Measurements from ENCODE around the gene ACSS3.

The ACSS3 gene

GRCh38 chr12:81231574-81232368 lies 153.9 kb downstream of the ACSS3 start:
- no peak for DNase-seq

DNA sequence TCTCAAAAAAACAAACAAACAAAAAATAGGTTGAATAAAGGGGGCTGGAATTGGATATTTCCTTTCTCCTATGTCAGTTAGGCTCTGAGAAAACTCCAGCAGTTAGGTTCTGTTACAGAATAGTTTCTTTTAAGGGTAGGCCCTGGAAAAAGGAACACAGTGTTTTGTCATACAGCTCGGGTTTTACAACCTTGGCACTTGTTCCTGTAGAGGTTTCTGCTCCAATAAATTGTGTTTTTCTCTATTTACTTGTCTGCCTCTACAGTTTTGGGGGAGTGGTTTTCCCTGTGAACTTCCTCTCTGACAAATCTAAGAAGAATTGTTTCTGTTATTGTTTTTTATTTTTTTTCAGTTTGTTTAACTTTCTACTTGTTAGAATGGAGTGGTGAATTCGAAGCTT lies 167.6 kb downstream of the ACSS3 start:
- DNase-seq = no peak

- no peak for DNase-seq
Observed at GRCh38 chr12:81245907-81246570, 168.2 kb downstream of the ACSS3 start.

GRCh38 chr12:81249976-81250375 lies 172.1 kb downstream of the ACSS3 start:
- DNase-seq = no peak

- DNase-seq = no peak
Observed at GRCh38 chr12:81252228-81252627, 174.3 kb downstream of the ACSS3 start.

DNA sequence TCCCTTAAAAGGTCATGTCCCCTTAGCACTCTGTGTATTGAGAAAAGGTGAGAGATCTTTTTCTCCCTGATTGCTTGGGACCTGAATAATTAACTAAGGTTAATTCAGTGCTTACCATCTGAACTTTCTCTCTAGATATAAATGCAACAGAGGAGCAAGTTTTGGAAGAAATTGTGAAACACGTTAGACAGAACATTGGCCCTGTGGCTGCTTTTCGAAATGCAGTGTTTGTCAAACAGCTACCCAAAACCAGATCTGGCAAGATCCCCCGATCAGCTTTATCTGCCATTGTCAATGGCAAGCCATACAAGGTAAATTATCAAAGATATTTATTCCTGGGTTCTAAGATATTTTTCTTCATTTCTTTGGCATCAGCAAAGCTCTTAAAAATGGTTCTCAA lies 175.5 kb downstream of the ACSS3 start:
- DNase-seq = no peak

- no peak for DNase-seq
Observed at GRCh38 chr12:81255456-81255855, 177.6 kb downstream of the ACSS3 start.

- DNase-seq = no peak
Observed at GRCh38 chr12:81255947-81256346, 178.1 kb downstream of the ACSS3 start.

DNA sequence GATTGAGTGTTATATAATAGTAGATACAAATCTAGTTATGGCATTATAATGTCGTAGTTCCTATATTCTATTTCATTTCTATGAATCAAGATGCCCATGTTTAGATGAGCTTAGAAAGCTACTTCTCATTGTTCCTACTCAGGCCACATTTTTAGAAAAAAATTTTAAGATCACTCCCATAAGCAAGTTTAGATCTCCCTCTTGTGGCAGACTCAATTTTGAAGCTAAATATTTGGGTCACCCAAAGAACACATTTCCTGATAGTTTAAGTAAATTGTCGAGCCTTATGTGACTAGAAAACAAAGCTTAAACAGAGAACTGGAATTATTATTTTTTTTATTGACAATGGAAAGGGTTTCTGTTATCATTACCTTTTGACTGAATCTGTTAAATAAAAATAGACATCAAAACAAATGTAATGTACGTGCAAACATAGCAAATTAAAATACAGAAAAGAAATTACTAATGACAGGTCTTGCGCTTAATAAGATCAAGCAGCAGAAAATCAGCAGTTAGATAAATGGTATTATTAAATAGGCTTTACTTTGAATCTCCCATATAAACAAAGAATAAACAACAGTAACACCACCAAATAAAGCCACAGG lies 180.2 kb downstream of the ACSS3 start:
- no peak for DNase-seq

- DNase-seq = no peak
Observed at GRCh38 chr12:81259360-81259759, 181.5 kb downstream of the ACSS3 start.

DNA sequence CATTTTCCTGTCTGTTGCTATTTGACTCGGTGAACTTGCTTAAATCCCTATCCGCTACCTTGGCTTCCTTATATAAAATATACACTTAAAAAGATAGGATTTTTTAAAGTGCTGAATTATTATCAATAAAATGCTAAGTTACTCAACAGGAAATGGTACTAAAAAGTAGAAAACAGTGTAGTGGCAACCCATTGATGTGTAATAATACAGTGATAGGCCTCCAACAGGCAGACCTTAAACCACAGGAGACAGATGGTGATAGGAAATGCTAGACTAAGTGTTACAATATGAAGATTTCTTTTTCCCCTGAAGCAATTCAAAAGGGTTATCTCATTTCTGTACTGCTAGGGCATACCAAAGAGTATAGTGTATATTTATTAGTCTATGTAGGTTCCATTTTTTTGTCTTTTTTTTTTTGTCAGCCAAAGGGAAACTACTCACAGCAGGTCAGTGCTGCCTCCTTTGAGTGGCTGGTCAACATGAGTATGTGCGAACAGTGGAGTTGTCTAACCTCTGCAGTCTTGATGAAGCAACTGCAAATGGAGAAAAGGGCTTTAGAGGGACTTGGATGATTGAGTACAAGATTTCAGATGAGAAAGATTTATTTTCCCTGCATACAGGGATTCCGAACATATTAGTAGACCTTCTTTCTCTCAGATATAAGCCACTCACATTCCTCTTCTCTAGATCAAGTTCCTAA lies 183.8 kb downstream of the ACSS3 start:
- DNase-seq = no peak

DNA sequence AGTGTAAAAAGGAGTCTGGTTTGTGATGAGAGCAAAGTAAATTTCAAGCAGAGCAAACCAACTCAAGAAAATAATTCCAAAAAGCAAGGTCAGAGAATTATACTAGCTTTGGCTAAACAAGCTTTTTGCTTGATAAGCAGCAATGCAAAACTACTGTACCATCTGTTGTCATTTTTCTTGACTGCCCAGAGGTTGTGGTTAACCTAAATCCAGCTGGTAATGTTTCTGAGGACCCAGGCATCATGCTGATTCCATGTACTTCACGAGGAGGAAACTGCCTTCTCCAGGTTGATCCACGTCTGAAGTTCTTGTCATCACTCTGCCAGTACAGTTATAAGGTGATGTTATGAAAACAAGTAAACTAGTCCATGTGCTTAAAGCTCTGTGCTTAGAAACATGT lies 185.2 kb downstream of the ACSS3 start:
- DNase-seq = no peak

DNA sequence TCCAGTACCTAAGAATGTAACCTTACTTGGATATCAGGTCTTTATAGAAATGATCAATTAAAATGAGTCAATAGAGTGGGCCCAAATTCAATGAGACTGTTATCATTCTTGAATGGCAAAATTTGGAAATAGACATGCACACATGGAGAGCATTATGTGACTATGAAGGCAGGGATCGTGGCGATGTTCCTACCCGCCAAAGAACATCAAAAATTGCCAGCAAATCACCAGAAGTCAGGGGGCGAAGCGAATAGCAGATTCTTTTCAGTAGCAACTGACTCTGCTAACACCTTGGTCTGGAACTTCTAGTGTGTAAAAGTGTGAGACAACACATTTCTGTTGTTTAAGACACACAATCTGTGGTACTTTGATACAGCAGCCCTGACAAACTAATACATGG lies 192.5 kb downstream of the ACSS3 start:
- no peak for DNase-seq

DNA sequence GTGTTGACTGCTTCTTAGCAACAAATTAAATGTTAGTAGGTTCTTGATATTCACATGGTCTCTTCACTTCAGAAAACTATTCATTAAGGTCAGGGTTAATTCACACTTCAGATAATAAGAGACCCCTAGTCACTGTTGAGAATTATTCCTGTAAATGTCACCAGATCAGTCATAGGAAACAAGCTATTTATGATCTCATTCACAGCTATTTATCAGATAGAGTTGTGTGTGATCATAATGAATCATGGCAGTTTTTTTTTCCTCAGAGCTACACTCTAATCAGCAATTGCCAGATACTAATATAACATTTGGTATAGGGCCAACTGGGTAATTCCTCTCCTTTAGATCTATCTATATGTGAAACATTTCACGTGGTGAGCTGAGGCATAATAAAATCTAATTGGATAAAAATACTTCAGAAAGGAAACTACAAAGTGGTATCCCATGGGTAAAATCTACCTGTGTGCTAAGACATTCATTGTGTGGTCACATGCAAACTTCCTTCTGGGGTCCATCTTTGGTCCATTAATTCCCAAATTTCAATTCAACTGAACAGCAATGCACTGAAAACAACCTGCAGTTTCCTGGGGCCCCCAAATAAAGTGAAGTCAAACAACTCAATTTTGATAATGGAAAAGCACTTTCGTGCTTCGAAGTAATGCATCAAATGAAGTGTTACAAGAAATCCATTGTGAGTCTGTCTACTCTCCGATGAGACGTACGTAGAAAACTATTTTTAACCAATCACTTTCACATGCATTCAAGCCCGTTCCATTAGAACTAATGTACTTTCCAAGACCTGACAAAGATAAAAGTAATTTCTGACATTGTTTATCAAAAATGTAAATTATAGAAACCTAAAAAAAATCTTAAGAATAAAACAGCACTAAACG lies 197.0 kb downstream of the ACSS3 start:
- DNase-seq = no peak

DNA sequence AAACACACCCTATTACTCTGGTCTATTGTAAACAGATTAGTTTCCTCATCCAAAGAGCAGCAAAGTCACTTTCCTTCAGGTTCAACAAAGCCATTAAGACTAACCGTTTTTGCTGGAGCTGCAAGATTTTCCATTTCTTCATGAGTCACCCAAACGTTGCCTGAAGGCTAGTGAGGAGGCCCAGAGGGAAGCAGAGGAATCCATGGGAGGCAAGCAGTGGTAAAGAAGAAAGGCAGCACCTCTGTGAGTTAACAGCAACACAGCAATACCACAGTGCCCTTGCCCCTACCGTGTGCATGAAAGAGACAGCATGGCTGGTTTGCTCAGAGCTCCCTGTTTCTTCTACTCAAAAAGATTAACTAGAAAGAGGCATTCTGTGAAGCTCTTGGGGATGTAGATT lies 206.3 kb downstream of the ACSS3 start:
- DNase-seq = no peak

GRCh38 chr12:81288651-81289050 lies 210.8 kb downstream of the ACSS3 start:
- no peak for DNase-seq

GRCh38 chr12:81294325-81295190 lies 216.7 kb downstream of the ACSS3 start:
- DNase-seq = no peak

- DNase-seq = no peak
Observed at GRCh38 chr12:81295251-81295650, 217.4 kb downstream of the ACSS3 start.

- DNase-seq = no peak
Observed at GRCh38 chr12:81296556-81297305, 218.9 kb downstream of the ACSS3 start.

- DNase-seq = no peak
Observed at GRCh38 chr12:81297601-81298000, 219.7 kb downstream of the ACSS3 start.

DNA sequence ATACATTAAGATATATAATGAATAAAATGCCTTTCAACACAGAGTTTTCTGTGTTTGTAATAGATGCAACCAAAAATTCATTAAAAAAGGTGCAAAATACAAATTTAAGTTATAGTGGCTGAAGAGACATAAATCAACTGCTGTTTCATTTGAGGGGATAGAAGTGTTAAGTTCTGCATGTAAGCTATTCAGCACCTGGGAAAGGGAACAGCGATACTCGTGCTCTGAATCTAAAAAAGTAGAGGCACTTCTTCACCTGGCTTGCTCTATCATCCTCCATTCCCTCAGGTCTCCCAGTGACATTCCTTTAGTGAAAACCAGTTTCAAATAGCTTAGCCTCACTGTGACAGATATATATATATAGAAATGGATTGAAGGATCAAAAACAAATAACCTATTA lies 222.6 kb downstream of the ACSS3 start:
- no peak for DNase-seq
